CD4-positive, alpha-beta T cell (primary cell): ENCODE data around the gene OIP5. TPM values are rescaled to one million over a fixed set of nuclear protein-coding genes. Genes with fewer than 3 reads are reported as not detected.

ENCODE experiments used
- ATAC-seq: fragments of 200-7000 bp; cut with Tn5 transposase; one replicate; pipeline ENCODE4 v1.10.0; 2022; ENCODE audit warnings: mild to moderate bottlenecking; ENCODE audit not compliant: poor library complexity
- CTCF ChIA-PET: fragments of 350-600 bp; sonication (Branson Sonifier 250); formaldehyde crosslinking; loops from one replicate; lab custom pipeline; 2021; ENCODE audit warnings: antibody characterized with exemption, inconsistent platforms; lab: Charles Lee
- POLR2A ChIA-PET: fragments of 350-600 bp; sonication (Branson Sonifier 250); formaldehyde crosslinking; loops from one replicate; lab custom pipeline; 2021; ENCODE audit warnings: antibody characterized with exemption, inconsistent platforms; lab: Charles Lee
- DNase-seq, 14 experiments: peaks; one replicate each; pipeline ENCODE4 v3.0.0-alpha.2; 2013 to 2020; ENCODE audit warnings: mixed read lengths in 2 of 14
- H3K27ac ChIP-seq, 2 donors: one replicate each; pipeline versions ENCODE4 v1.5.1 to v1.7.0; 2013; ENCODE audit warnings: low read length in 2 of 2, low read depth in 1 of 2, mild to moderate bottlenecking in 1 of 2
- H3K27me3 ChIP-seq, 2 experiments: 1 replicate in 1 of 2; 2 replicates in 1 of 2; pipeline versions ENCODE4 v1.6.1 to v1.7.0; 2013; ENCODE audit warnings: low read length in 2 of 2, control low read depth in 1 of 2, mild to moderate bottlenecking in 1 of 2, moderate library complexity in 1 of 2; ENCODE audit not compliant: insufficient read depth in 2 of 2, control insufficient read depth in 1 of 2
- H3K36me3 ChIP-seq: one replicate; pipeline ENCODE4 v1.6.1; 2013; ENCODE audit warnings: low read length, control low read depth; ENCODE audit not compliant: insufficient read depth
- H3K4me1 ChIP-seq: one replicate; pipeline ENCODE4 v1.6.1; 2013; ENCODE audit warnings: low read length, control low read depth; ENCODE audit not compliant: insufficient read depth
- H3K4me3 ChIP-seq: one replicate; pipeline ENCODE4 v1.5.1; 2013; ENCODE audit warnings: mild to moderate bottlenecking, low read length, moderate library complexity
- H3K9me3 ChIP-seq, 2 experiments: 1 replicate in 1 of 2; 2 replicates in 1 of 2; pipeline versions ENCODE4 v1.6.1 to v1.7.0; 2013; ENCODE audit warnings: low read length in 2 of 2, mild to moderate bottlenecking in 2 of 2, control low read depth in 1 of 2, moderate library complexity in 1 of 2; ENCODE audit not compliant: control insufficient read depth in 1 of 2, insufficient read depth in 1 of 2
- H3K27ac Mint-ChIP-seq: one replicate; pipeline ENCODE4 v1.8.0; 2020; ENCODE audit warnings: mixed read lengths
- H3K27me3 Mint-ChIP-seq: one replicate; pipeline ENCODE4 v1.8.0; 2021; ENCODE audit warnings: mixed read lengths
- H3K36me3 Mint-ChIP-seq: one replicate; pipeline ENCODE4 v1.8.0; 2021; ENCODE audit warnings: low read depth, mixed read lengths
- H3K4me1 Mint-ChIP-seq: one replicate; pipeline ENCODE4 v1.8.0; 2021; ENCODE audit warnings: low read depth, mixed read lengths
- H3K4me3 Mint-ChIP-seq: one replicate; pipeline ENCODE4 v1.8.0; 2020; ENCODE audit warnings: mild to moderate bottlenecking, mixed read lengths
- H3K9me3 Mint-ChIP-seq: one replicate; pipeline ENCODE4 v1.8.0; 2020; ENCODE audit warnings: mixed read lengths
- CTCF ChIP-seq: fragments of 200-600 bp; IDR thresholded peaks from one replicate; pipeline ENCODE4 v1.8.0; 2022; ENCODE audit warnings: antibody characterized with exemption, mild to moderate bottlenecking
- intact Hi-C, 2 experiments: fragments of 100-400 bp; cut with DNase I in 1 of 2; cut with micrococcal nuclease in 1 of 2; formaldehyde crosslinking; loops; one replicate each; pipeline versions ENCODE4 v1.15.1 to v1.9.0; 2023 to 2025; cut with DNase I, micrococcal nuclease
- total RNA-seq, 174 experiments: library from RNA in 2 of 174; stranded (reverse) in 2 of 174; gene quantifications; one replicate each; pipeline ENCODE4 v1.2.3 and lab custom pipeline; 2021 to 2026

OIP5 gene
- total RNA-seq, 2 experiments from 2014 or later, result 0.20 to 0.36 TPM

DNA sequence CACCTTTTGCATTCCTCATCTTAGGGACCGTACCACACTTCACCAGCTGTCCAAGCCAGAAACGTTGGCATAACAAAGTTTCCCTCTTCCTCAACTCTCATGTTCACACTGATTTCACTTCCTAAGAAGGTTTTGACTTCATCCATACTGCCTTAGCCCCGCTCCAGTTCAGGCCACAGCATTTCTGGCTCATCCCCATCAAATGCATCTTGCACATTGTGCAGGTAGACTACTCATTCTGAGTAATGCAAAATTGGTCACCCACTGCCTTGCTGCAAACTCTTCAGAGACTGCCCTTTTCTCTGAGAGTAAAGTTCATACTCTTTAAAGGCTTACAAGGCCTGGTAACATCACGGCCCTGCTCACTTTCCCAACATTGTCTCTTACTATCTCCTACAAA is 9.1 kb upstream of the OIP5 start:
- Mint-ChIP-seq H3K27me3 (no peaks in the 10 kb centered on the region), H3K36me3 (no peaks in the 10 kb centered on the region), H3K27ac (no peak overlapping the region), H3K9me3 (no peaks in the 10 kb centered on the region), H3K4me3 (no peak overlapping the region), H3K4me1 (peaks cover 7% of the 10 kb centered on the region)
- Histone ChIP-seq H3K4me1 (peaks cover 5% of the 10 kb centered on the region), H3K9me3 (no peaks in the 10 kb centered on the region), H3K4me3 (no peak overlapping the region), H3K27me3 (no peaks in the 10 kb centered on the region), H3K36me3 (no peaks in the 10 kb centered on the region), H3K27ac (no peak overlapping the region)
- DNase-seq (no peak), ATAC-seq (no peak)
- intact Hi-C loops, result no loop called here
- no peak for TF ChIP-seq CTCF
- POLR2A ChIA-PET, result no interaction called here
- CTCF ChIA-PET, result interaction anchor here (0.5 kb wide), 1 partner anchor 374 kb away, joined by 3 read pairs; no protein-coding TSS in a partner anchor

DNA sequence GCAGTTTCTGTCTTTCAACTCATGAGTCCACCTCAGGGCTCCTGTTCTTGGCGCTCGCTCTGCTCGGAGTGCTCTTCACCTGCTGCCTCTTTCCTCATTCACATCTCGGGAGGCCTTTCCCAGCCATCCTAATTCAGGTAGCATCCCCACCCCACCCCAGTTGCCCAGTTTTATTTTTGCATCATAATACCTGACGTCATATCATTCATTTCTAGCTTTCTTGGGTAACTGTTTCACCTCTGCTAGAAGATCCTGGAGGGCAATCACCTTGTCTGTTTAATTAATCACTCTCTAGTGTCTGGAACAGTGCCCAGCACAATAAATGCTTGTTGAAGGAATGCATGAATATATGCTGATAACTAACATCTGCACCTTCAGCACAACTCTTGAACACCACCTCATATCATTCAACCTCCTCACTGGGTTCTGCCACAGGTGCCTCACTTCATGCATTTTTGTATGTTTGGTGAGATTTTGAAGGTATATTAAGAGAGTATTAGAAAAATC is 7.9 kb upstream of the OIP5 start:
- Mint-ChIP-seq H3K4me3 (no peak overlapping the region), H3K27me3 (no peaks in the 10 kb centered on the region), H3K9me3 (no peaks in the 10 kb centered on the region), H3K27ac (no peak overlapping the region), H3K4me1 (peaks cover 7% of the 10 kb centered on the region), H3K36me3 (no peaks in the 10 kb centered on the region)
- intact Hi-C loops, result no loop called here
- Histone ChIP-seq H3K4me1 (peaks cover 5% of the 10 kb centered on the region), H3K27me3 (no peaks in the 10 kb centered on the region), H3K36me3 (no peaks in the 10 kb centered on the region), H3K4me3 (no peak overlapping the region), H3K27ac (no peak overlapping the region), H3K9me3 (no peaks in the 10 kb centered on the region)
- no peak for DNase-seq
- no peak for ATAC-seq
- ChIA-PET CTCF (no interaction called here), POLR2A (no interaction called here)
- no peak for TF ChIP-seq CTCF

GRCh38 chr15:41337631-41338522 is 5.5 kb upstream of the OIP5 start:
- peaks cover 13% of the 10 kb centered on the region for H3K4me1 Mint-ChIP-seq
- Histone ChIP-seq H3K36me3 (no peaks in the 10 kb centered on the region), H3K9me3 (no peaks in the 10 kb centered on the region), H3K4me1 (peaks cover 20% of the 10 kb centered on the region), H3K27me3 (no peaks in the 10 kb centered on the region), H3K27ac (no peak overlapping the region), H3K4me3 (no peak overlapping the region)
- TF ChIP-seq CTCF, result no peak
- no peak overlapping the region for H3K4me3 Mint-ChIP-seq
- no peaks in the 10 kb centered on the region for H3K9me3 Mint-ChIP-seq
- DNase-seq (no peak), ATAC-seq (no peak)
- intact Hi-C loops, result loop anchor here in 1 of 2 experiments (10.0 kb wide), 2 partner anchors 207 to 637 kb away; partner anchors contain the start of genes EHD4 and RPAP1
- no peak overlapping the region for H3K27ac Mint-ChIP-seq
- peaks cover 5% of the 10 kb centered on the region for H3K36me3 Mint-ChIP-seq
- no peaks in the 10 kb centered on the region for H3K27me3 Mint-ChIP-seq
- ChIA-PET CTCF (no interaction called here), POLR2A (no interaction called here)
